Retinal pigment epithelial cell (primary cell): Measurements from ENCODE around the gene PYDC1.
"Not testable (repeated sequence)": the region's sequence is repeated elsewhere in the genome, so short reads cannot be mapped to it uniquely, and the experiment has no call there.

ENCODE experiments used
- DNase-seq: peaks from one replicate; pipeline ENCODE4 v3.0.0-alpha.2; 2010; ENCODE audit warnings: low read depth
- H3K4me3 ChIP-seq: 2 replicates; pipeline ENCODE4 v1.5.1; 2011; ENCODE audit warnings: mild to moderate bottlenecking, low read length, control low read depth, moderate library complexity
- CTCF ChIP-seq: conservative IDR thresholded peaks from 2 replicates; pipeline ENCODE4 v1.5.1; 2011; ENCODE audit warnings: low read depth, low read length, control low read depth, inconsistent platforms

The PYDC1 gene

GRCh38 chr16:31253642-31254045, 36.7 kb upstream of the PYDC1 start:
- DNase-seq = no peak
- H3K4me3 ChIP-seq = no peak overlapping the region
- TF ChIP-seq CTCF = no peak

- no peak overlapping the region for H3K4me3 ChIP-seq
- DNase-seq = no peak
- no peak for TF ChIP-seq CTCF
These were observed 34.5 kb upstream of the PYDC1 start for GRCh38 chr16:31251435-31251834.

- no peak overlapping the region for H3K4me3 ChIP-seq
- no peak for DNase-seq
- TF ChIP-seq CTCF = no peak
These were observed 33.9 kb upstream of the PYDC1 start for GRCh38 chr16:31250782-31251384.

- no peak overlapping the region for H3K4me3 ChIP-seq
- TF ChIP-seq CTCF = no peak
- DNase-seq = no peak
These were observed 31.4 kb upstream of the PYDC1 start for GRCh38 chr16:31248344-31248743.

- H3K4me3 ChIP-seq = no peak overlapping the region
- TF ChIP-seq CTCF = no peak
- DNase-seq = no peak
These were observed 29.4 kb upstream of the PYDC1 start for GRCh38 chr16:31246296-31246695.

GRCh38 chr16:31245598-31245997, 28.7 kb upstream of the PYDC1 start:
- DNase-seq, H3K4me3 ChIP-seq: not testable (repeated sequence)

- no peak for DNase-seq
- TF ChIP-seq CTCF = no peak
- no peak overlapping the region for H3K4me3 ChIP-seq
These were observed 27.1 kb upstream of the PYDC1 start for GRCh38 chr16:31243734-31244670.
